ENCODE measurements around the gene RWDD3.

- TF ChIP-seq POLR2AphosphoS5 (IDR thresholded peaks at IDR 0.05; ENCODE audit: borderline replicate concordance, low read depth, low read length), result no peak
- TF ChIP-seq EZH2 (IDR thresholded peaks at IDR 0.05), result no peak
- no peak for TF ChIP-seq FOXP2 (optimal IDR thresholded peaks at IDR 0.05; ENCODE audit: control extremely low read depth, extremely low read length, insufficient read depth)
Measured at GRCh38 chr1:95195046-95195445, 39.0 kb upstream of the RWDD3 start.

All from SK-N-MC (cell line).